Tongue (tissue), 2 donors: ENCODE results near the gene BRME1. TPM values are rescaled to one million over a fixed set of nuclear protein-coding genes. Genes with fewer than 3 reads are reported as not detected.
"Not testable (repeated sequence)": the region's sequence is repeated elsewhere in the genome, so short reads cannot be mapped to it uniquely, and the experiment has no call there.

Source experiments
- DNase-seq: peaks from one replicate; pipeline ENCODE4 v3.0.0-alpha.2; 2015
- total RNA-seq: library from RNA; depleted of rRNA; stranded (reverse); fragments of >200 nt; gene quantifications from one replicate; pipeline ENCODE4 v1.2.3, GENCODE V29; 2014

BRME1 gene
- total RNA-seq, 1 donor from 2014 or later = 3.1 TPM

GRCh38 chr19:13926010-13926409, 20.1 kb upstream of the BRME1 start:
- no peak for DNase-seq

- no peak for DNase-seq
Observed at GRCh38 chr19:13923194-13923987, 17.5 kb upstream of the BRME1 start.

- DNase-seq = not testable (repeated sequence)
Observed at GRCh38 chr19:13922118-13922517, 16.2 kb upstream of the BRME1 start.

- DNase-seq = peak; percentile 51
Observed at GRCh38 chr19:13920940-13921747, 15.2 kb upstream of the BRME1 start.

- DNase-seq = no peak
Observed at GRCh38 chr19:13920524-13920923, 14.6 kb upstream of the BRME1 start.

DNA sequence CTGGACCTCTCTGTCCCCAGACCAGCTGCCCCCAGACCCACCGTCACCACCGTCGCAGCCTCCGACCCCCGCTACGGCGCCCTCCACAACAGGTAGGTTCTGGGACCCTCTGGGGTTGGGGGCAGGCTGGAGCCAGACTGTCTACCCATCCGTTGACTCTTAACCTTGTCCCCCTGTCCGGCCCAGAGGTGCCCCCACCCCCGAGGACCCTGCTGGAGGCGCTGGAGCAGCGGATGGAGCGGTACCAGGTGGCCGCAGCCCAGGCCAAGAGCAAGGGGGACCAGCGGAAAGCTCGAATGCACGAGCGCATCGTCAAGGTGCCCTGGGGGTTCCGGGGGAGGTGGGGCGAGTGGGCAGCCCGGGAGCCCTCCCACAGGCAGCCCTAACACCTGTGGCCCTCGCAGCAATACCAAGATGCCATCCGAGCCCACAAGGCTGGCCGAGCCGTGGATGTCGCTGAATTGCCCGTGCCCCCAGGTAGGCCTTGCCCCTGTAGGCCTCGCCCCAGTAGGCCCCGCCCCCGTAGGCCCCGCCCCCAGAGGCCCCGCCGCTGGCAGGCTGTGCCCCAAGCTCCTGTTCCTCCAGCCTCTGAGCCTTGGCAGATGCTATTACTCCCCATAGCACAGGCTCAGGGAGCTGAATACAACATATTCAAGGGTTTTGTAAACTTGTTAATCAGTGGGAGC, 13.0 kb upstream of the BRME1 start:
- DNase-seq = no peak

DNA sequence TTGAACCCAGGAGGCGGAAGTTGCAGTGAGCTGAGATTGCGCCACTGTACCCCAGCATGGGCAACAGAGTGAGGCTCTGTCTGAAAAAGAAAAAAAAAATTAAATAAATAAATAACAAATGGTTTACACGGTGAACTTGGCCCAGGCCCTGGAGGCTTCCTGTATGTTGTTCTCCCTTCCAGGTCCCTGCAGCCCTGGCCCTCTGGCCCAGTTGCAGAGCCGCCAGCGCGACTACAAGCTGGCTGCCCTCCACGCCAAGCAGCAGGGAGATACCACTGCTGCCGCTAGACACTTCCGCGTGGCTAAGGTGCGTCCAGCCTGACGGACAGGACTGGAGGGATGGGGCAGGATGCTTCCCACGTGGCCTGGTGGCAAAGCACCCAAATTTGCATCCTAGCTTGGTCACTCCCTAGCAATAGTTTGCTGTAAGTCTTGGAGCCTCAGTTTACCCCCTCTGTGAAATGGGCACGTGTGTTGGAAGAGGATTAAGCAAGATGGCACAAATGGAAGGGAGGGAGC, 12.0 kb upstream of the BRME1 start:
- no peak for DNase-seq

DNA sequence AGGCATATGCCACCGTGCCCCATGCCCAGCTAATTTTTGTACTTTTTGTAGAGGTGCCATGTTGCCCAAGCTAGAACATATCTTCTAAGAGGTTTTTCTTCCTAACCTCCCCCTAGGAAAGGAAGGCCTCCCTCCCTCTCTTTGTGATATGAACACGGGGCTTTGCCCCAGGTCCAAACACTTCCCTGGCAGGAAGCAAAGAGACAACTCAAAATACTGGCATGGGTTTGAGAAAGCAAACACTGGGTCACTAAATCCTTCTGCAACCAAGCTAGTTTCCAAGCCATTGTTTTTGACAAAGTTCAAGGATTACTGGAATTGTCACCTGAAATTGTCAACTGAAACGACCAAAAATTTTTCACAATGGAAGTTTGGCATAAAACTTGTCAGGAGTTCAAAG, 8.9 kb upstream of the BRME1 start:
- DNase-seq = no peak

GRCh38 chr19:13913352-13913751, 7.4 kb upstream of the BRME1 start:
- DNase-seq = no peak

GRCh38 chr19:13909430-13909829, 3.5 kb upstream of the BRME1 start:
- DNase-seq = no peak

GRCh38 chr19:13908674-13909073, 2.8 kb upstream of the BRME1 start:
- DNase-seq = no peak

DNA sequence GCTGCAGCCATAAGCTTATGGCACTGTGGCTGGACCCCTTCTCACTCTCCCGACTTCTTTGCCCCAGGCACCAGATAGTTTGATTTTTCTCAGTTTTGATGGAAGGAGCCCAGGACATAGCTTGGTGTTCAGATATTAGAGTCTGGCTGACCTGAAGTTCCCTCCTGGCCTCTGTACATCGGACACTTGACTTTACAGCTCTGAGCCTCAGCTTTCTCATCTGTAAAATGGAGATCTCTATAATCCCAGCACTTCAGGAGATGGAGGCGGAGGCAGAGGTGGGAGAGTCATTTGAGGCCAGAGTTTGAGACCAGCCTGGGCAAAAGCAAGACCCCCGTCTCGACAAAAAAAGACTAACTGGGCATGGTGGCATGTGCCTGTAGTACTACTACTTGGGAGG, 993 bp upstream of the BRME1 start:
- no peak for DNase-seq

DNA sequence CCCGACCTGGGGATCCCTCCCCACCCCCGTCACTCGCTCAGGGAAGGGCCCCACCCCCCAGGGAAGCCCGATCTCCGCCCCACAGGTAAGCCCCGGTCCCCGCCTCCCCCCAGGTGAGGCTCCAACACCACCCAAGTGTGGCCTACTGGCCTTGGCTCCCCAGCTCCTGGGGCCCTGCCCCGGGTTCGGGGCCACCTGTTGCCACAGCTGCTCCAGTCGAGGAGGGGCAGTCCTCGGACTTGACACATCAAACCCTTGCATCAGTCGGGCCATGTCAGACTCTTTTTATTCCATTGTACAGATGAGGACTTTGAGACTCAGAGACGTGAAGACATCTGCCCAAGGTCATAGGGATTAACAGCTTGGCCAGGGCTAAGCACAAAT, 596 bp upstream of the BRME1 start:
- DNase-seq = peak; percentile 47

DNA sequence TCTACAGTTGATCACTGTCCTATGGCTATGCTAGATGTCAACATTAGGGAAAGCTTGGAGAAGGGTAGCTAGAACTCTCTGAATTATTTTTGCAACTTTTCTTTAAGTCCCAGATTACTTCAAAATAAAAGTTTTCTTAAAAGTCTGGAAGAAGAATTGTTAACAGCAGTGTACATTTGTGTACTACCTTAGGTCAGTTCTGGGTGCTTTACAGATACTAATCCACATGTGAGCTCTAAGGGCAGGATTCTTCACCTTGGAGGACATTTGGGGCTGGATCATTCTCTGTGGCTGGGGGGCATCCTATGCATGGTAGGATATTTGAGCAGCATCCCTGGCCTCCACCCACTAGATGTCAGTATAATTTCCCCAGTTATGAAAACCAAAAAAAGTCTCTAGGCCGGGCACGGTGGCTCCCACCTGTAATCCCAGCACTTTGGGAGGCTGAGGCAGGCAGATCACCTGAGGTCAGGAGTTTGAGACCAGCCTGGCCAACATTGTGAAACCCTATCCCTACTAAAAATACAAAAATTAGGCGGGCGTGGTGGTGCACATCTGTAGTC, 2.8 kb downstream of the BRME1 start:
- DNase-seq = no peak

DNA sequence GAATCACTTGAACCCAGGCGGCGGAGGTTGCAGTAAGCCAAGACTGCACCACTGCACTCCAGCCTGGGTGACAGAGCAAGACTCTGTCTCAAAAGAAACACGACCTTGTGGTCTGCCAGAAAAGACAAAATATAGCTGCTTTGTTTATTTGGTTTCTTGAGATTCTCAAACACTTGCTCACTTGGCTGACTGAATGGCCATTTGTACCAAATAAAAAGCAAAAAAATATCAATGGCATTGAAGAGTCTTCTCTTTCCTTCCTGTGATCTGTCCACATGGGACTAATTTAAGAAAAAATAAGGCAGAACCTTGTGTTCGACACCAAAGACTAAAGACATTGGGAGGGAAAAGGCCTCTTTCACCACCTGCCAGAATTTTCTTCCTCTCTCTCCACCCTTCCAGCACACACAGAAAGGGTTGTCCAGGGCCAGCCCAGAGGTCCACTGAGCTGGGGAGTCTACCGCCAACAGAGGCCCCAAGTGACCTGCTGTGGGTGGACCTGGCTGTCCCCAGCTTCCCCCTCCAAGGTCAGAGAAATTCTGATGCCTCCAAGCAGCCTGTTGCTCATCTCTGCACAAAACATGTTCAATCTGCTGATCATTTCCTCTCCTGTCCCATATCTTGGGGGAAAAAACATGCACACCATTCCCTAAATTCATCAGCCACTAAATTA, 5.9 kb downstream of the BRME1 start:
- no peak for DNase-seq

GRCh38 chr19:13899393-13899792, 6.5 kb downstream of the BRME1 start:
- no peak for DNase-seq

GRCh38 chr19:13896227-13896626, 9.7 kb downstream of the BRME1 start:
- no peak for DNase-seq

DNA sequence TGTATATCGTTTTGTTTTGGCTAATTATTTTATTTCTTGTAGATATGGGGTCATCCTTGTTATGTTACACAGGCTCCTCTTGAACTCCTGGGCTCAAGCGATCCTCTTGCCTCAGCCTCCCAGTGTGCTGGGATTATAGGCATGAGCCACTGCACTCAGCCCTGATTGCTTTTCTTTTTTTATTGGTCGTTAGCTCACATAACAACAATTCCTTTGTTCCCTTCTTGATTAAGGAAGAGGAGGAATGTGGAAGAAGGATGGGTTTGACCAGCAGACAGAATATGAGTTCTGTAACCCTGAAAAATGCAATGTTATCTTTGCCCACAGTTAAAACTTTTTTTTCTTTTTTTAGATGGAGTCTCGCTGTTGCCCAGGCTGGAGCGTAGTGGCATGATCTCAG, 11.4 kb downstream of the BRME1 start:
- DNase-seq = no peak

DNA sequence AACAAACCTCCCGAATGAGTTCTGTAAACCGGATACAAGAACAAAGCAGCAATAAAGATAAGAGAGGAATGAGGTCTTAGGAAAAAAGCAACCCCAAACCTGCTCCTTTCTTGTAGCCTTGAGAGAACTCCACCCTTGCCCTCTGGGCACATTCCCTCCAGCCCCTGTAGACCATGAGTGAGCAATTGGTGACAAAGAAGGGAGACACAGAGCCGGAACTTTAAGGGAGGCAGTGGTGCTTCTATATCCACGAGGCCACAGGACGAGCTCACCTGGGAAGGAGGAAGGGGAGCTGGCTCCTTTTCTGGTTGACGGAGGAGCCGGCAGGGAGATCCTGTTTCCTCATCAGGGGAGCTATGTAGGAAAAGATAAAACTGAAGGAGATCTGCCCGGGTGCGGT, 13.0 kb downstream of the BRME1 start:
- DNase-seq = no peak

- no peak for DNase-seq
Observed at GRCh38 chr19:13890136-13890535, 15.8 kb downstream of the BRME1 start.

DNA sequence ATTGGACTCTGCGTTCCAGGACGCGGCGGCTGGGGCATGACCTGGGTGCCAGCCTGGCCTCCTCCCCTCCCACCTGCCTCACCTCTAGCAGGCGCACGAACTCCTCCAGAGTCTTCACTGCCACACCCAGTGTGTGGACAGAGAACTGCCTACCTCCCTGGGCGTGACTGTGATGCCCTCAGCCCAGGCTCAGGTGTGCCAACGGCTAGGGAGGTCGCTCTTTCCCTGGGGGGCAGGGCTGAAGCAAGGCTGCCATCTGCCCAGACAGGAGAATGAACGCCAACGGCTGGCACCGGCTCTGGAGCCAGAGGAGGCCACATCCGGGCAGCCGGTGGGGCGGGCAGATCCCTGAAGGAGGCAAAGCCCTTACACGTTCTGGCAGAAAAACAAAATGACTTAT, 17.6 kb downstream of the BRME1 start:
- no peak for DNase-seq

GRCh38 chr19:13887517-13887916, 18.4 kb downstream of the BRME1 start:
- DNase-seq = no peak
